ENCODE results near the gene NUP160.
"Not testable (repeated sequence)": the region's sequence is repeated elsewhere in the genome, so short reads cannot be mapped to it uniquely, and the experiment has no call there.

DNA sequence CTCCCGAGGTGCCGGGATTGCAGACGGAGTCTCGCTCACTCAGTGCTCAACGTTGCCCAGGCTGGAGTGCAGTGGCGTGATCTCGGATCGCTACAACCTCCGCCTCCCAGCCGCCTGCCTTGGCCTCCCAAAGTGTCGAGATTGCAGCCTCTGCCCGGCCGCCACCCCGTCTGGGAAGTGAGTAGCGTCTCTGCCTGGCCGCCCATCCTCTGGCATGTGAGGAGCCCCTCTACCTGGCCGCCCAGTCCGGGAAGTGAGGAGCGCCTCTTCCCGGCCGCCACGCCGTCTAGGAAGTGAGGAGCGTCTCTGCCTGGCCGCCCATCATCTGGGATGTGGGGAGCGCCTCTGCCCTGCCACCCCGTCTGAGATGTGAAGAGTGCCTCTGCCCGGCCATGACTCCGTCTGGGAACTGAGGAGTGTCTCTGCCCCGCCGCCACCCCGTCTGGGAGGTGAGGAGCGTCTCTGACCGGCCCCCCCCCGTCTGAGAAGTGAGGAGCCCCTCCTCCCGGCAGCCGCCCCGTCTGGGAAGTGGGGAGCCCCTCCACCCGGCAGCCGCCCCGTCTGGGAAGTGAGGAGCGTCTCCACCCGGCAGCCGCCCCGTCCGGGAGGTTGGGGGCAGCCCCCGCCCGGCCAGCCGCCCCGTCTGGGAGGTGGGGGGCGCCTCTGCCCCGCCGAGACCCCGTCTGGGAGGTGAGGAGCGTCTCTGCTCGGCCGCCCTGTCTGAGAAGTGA, 44.6 kb upstream of the NUP160 start:
- TF ChIP-seq POLR2A (IDR thresholded peaks at IDR 0.05; ENCODE audit: low read length); POLR2AphosphoS2 (conservative IDR thresholded peaks at IDR 0.05; ENCODE audit: low read length); ZNF302 (CRISPR knock-in tag; IDR thresholded peaks at IDR 0.05); EP300 (IDR thresholded peaks at IDR 0.05): not testable (repeated sequence)
- TF ChIP-seq, protein P1, sequence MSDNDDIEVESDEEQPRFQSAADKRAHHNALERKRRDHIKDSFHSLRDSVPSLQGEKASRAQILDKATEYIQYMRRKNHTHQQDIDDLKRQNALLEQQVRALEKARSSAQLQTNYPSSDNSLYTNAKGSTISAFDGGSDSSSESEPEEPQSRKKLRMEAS (IDR thresholded peaks at IDR 0.05), result not testable (repeated sequence)
- TF ChIP-seq, protein P2, sequence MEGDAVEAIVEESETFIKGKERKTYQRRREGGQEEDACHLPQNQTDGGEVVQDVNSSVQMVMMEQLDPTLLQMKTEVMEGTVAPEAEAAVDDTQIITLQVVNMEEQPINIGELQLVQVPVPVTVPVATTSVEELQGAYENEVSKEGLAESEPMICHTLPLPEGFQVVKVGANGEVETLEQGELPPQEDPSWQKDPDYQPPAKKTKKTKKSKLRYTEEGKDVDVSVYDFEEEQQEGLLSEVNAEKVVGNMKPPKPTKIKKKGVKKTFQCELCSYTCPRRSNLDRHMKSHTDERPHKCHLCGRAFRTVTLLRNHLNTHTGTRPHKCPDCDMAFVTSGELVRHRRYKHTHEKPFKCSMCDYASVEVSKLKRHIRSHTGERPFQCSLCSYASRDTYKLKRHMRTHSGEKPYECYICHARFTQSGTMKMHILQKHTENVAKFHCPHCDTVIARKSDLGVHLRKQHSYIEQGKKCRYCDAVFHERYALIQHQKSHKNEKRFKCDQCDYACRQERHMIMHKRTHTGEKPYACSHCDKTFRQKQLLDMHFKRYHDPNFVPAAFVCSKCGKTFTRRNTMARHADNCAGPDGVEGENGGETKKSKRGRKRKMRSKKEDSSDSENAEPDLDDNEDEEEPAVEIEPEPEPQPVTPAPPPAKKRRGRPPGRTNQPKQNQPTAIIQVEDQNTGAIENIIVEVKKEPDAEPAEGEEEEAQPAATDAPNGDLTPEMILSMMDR (IDR thresholded peaks at IDR 0.05), result not testable (repeated sequence)

All from A549 (cell line).